ENCODE results near the gene KCNA4. TPM values are rescaled to one million over a fixed set of nuclear protein-coding genes. Genes with fewer than 3 reads are reported as not detected.

The KCNA4 gene
- total RNA-seq, 1 experiment from 2014 or later, result not detected

- BruUV-seq (replicated peaks), result no TSS peak
- ChIA-PET CTCF (no interaction called here), POLR2A (ENCODE audit: low non-redundant PET) (no interaction called here)
These were observed 4.5 kb downstream of the KCNA4 start for GRCh38 chr11:30012346-30012745.

GRCh38 chr11:30009060-30009459 lies 7.8 kb downstream of the KCNA4 start:
- no TSS peak for BruUV-seq (replicated peaks)
- H3K4me1 ChIP-seq (ENCODE audit: insufficient read depth, low read length, poor library complexity, severe bottlenecking), result no peaks in the 10 kb centered on the region
- no peaks in the 10 kb centered on the region for H3K9me3 ChIP-seq (ENCODE audit: low read depth, low read length, poor library complexity, severe bottlenecking)
- H3K27me3 ChIP-seq (replicated peaks; ENCODE audit: insufficient read depth, low read depth, low read length, poor library complexity), result peaks cover 12% of the 10 kb centered on the region
- TF ChIP-seq CTCF (conservative IDR thresholded peaks at IDR 0.05; ENCODE audit: low read depth, low read length), result no peak
- no peak for TF ChIP-seq EZH2 (IDR thresholded peaks at IDR 0.05; ENCODE audit: borderline replicate concordance, low read depth, low read length, poor library complexity, severe bottlenecking)
- CTCF ChIA-PET, result no interaction called here
- H3K4me3 ChIP-seq (ENCODE audit: low read depth, low read length, poor library complexity, severe bottlenecking), result no peak overlapping the region
- no peak for DNase-seq (ENCODE audit: low spot score)
- POLR2A ChIA-PET (ENCODE audit: low non-redundant PET), result no interaction called here
- intact Hi-C loops (cut with micrococcal nuclease; ENCODE audit: unreplicated experiment), result no loop called here
- H3K36me3 ChIP-seq (ENCODE audit: insufficient read depth, low read length, poor library complexity, severe bottlenecking), result no peaks in the 10 kb centered on the region
- no peak overlapping the region for H3K27ac ChIP-seq (ENCODE audit: low read depth, low read length, poor library complexity, severe bottlenecking)

More at GRCh38 chr11:30012346-30012745, 4.5 kb downstream of the KCNA4 start:
- H3K36me3 ChIP-seq (ENCODE audit: insufficient read depth, low read length, poor library complexity, severe bottlenecking), result no peaks in the 10 kb centered on the region
- no peaks in the 10 kb centered on the region for H3K4me1 ChIP-seq (ENCODE audit: insufficient read depth, low read length, poor library complexity, severe bottlenecking)
- H3K4me3 ChIP-seq (ENCODE audit: low read depth, low read length, poor library complexity, severe bottlenecking), result no peak overlapping the region
- intact Hi-C loops (cut with micrococcal nuclease; ENCODE audit: unreplicated experiment), result no loop called here
- no peaks in the 10 kb centered on the region for H3K9me3 ChIP-seq (ENCODE audit: low read depth, low read length, poor library complexity, severe bottlenecking)
- peaks cover 43% of the 10 kb centered on the region for H3K27me3 ChIP-seq (replicated peaks; ENCODE audit: insufficient read depth, low read depth, low read length, poor library complexity)
- H3K27ac ChIP-seq (ENCODE audit: low read depth, low read length, poor library complexity, severe bottlenecking), result no peak overlapping the region
- TF ChIP-seq CTCF (conservative IDR thresholded peaks at IDR 0.05; ENCODE audit: low read depth, low read length) (no peak), EZH2 (IDR thresholded peaks at IDR 0.05; ENCODE audit: borderline replicate concordance, low read depth, low read length, poor library complexity, severe bottlenecking) (no peak)
- DNase-seq (ENCODE audit: low spot score), result no peak

GRCh38 chr11:30006876-30007275 lies 10.0 kb downstream of the KCNA4 start:
- no peak overlapping the region for H3K4me3 ChIP-seq (ENCODE audit: low read depth, low read length, poor library complexity, severe bottlenecking)
- no peaks in the 10 kb centered on the region for H3K27me3 ChIP-seq (replicated peaks; ENCODE audit: insufficient read depth, low read depth, low read length, poor library complexity)
- no peaks in the 10 kb centered on the region for H3K9me3 ChIP-seq (ENCODE audit: low read depth, low read length, poor library complexity, severe bottlenecking)
- no peaks in the 10 kb centered on the region for H3K4me1 ChIP-seq (ENCODE audit: insufficient read depth, low read length, poor library complexity, severe bottlenecking)
- no TSS peak for BruUV-seq (replicated peaks)
- no peaks in the 10 kb centered on the region for H3K36me3 ChIP-seq (ENCODE audit: insufficient read depth, low read length, poor library complexity, severe bottlenecking)
- ChIA-PET CTCF (no interaction called here), POLR2A (ENCODE audit: low non-redundant PET) (no interaction called here)
- intact Hi-C loops (cut with micrococcal nuclease; ENCODE audit: unreplicated experiment), result no loop called here
- DNase-seq (ENCODE audit: low spot score), result no peak
- TF ChIP-seq CTCF (conservative IDR thresholded peaks at IDR 0.05; ENCODE audit: low read depth, low read length) (no peak), EZH2 (IDR thresholded peaks at IDR 0.05; ENCODE audit: borderline replicate concordance, low read depth, low read length, poor library complexity, severe bottlenecking) (no peak)
- H3K27ac ChIP-seq (ENCODE audit: low read depth, low read length, poor library complexity, severe bottlenecking), result no peak overlapping the region

All from A673 (cell line).